A549 treated with GW870086 at 1 μM for 4 hours (cell line): ENCODE measurements around the gene CCNYL1. TPM values are rescaled to one million over a fixed set of nuclear protein-coding genes. Genes with fewer than 3 reads are reported as not detected.

Experiments
- total RNA-seq: library from RNA; stranded (reverse); fragments of 200-300 nt; extraction: Qiagen RNA extraction; gene quantifications from 5 replicates; pipeline ENCODE4 v1.2.3, GENCODE V29; 2022; ENCODE audit warnings: low read depth

The CCNYL1 gene
- total RNA-seq: 19.4 to 23.1 TPM (median 22.3 TPM) in 5 replicates

GRCh38 chr2:207710814-207711740 lies at the start of gene CCNYL1:
CCNYL1 (plus strand) TSS chr2:207711640; CDS start chr2:207711897, 257 bp downstream.

Other genes starting within 250 kb of the CCNYL1 start
- gene CREB1, start 181.7 kb upstream of the CCNYL1 start, total RNA-seq: 14.2 to 29.0 TPM (median 22.9 TPM) in 5 replicates
- gene METTL21A, start 86.2 kb upstream of the CCNYL1 start, total RNA-seq: 24.8 to 30.8 TPM (median 26.4 TPM) in 5 replicates
- 3.9 to 4.4 TPM (median 4.0 TPM) in 5 replicates for gene FZD5, start 58.3 kb downstream of the CCNYL1 start, total RNA-seq